ENCODE data around the gene PIGU.

PIGU gene

GRCh38 chr20:34559311-34560140, 117.4 kb downstream of the PIGU start:
- TF ChIP-seq MYC (IDR thresholded peaks at IDR 0.05; ENCODE audit: low read depth, low read length): no peak
- TF ChIP-seq POLR2A (IDR thresholded peaks at IDR 0.05; ENCODE audit: extremely low read depth, insufficient read length): no peak
- TF ChIP-seq CTCF (IDR thresholded peaks at IDR 0.05; ENCODE audit: low read depth, low read length): no peak
- no peak for TF ChIP-seq MAX (IDR thresholded peaks at IDR 0.05; ENCODE audit: low read depth, low read length)
- H3K4me3 ChIP-seq (ENCODE audit: low read depth, low read length): no peak overlapping the region
- DNase-seq (ENCODE audit: low read depth): no peak

GRCh38 chr20:34558320-34559218, 118.3 kb downstream of the PIGU start, which contains the start of gene MAP1LC3A:
MAP1LC3A (plus strand) TSS chr20:34558718; CDS start chr20:34558869, 151 bp downstream.
- no peak for DNase-seq (ENCODE audit: low read depth)
- no peak within 1 kb of the TSS for H3K4me3 ChIP-seq (ENCODE audit: low read depth, low read length)
- TF ChIP-seq POLR2A (IDR thresholded peaks at IDR 0.05; ENCODE audit: extremely low read depth, insufficient read length) (no peak), MAX (IDR thresholded peaks at IDR 0.05; ENCODE audit: low read depth, low read length) (no peak), CTCF (IDR thresholded peaks at IDR 0.05; ENCODE audit: low read depth, low read length) (no peak), MYC (IDR thresholded peaks at IDR 0.05; ENCODE audit: low read depth, low read length) (no peak)

- no peak for DNase-seq (ENCODE audit: low read depth)
- TF ChIP-seq MAX (IDR thresholded peaks at IDR 0.05; ENCODE audit: low read depth, low read length) (no peak), CTCF (IDR thresholded peaks at IDR 0.05; ENCODE audit: low read depth, low read length) (no peak), POLR2A (IDR thresholded peaks at IDR 0.05; ENCODE audit: extremely low read depth, insufficient read length) (no peak), MYC (IDR thresholded peaks at IDR 0.05; ENCODE audit: low read depth, low read length) (no peak)
- no peak overlapping the region for H3K4me3 ChIP-seq (ENCODE audit: low read depth, low read length)
Observed at GRCh38 chr20:34557936-34558319, 119.0 kb downstream of the PIGU start.

GRCh38 chr20:34553366-34553867, 123.5 kb downstream of the PIGU start:
- no peak for TF ChIP-seq POLR2A (IDR thresholded peaks at IDR 0.05; ENCODE audit: extremely low read depth, insufficient read length)
- no peak for TF ChIP-seq MAX (IDR thresholded peaks at IDR 0.05; ENCODE audit: low read depth, low read length)
- TF ChIP-seq MYC (IDR thresholded peaks at IDR 0.05; ENCODE audit: low read depth, low read length): no peak
- TF ChIP-seq CTCF (IDR thresholded peaks at IDR 0.05; ENCODE audit: low read depth, low read length): no peak
- H3K4me3 ChIP-seq (ENCODE audit: low read depth, low read length): no peak overlapping the region
- DNase-seq (ENCODE audit: low read depth): no peak

GRCh38 chr20:34552569-34552968, 124.3 kb downstream of the PIGU start:
- TF ChIP-seq MYC (IDR thresholded peaks at IDR 0.05; ENCODE audit: low read depth, low read length) (no peak), CTCF (IDR thresholded peaks at IDR 0.05; ENCODE audit: low read depth, low read length) (no peak), MAX (IDR thresholded peaks at IDR 0.05; ENCODE audit: low read depth, low read length) (no peak), POLR2A (IDR thresholded peaks at IDR 0.05; ENCODE audit: extremely low read depth, insufficient read length) (no peak)
- H3K4me3 ChIP-seq (ENCODE audit: low read depth, low read length): no peak overlapping the region
- no peak for DNase-seq (ENCODE audit: low read depth)
